Middle frontal gyrus (tissue), 1 donor: ENCODE measurements around the gene AGL.
"Not testable (repeated sequence)": the region's sequence is repeated elsewhere in the genome, so short reads cannot be mapped to it uniquely, and the experiment has no call there.

Experiments
- DNase-seq: peaks from one replicate; pipeline ENCODE4 v3.0.0-alpha.2; 2015; ENCODE audit warnings: low spot score; ENCODE audit errors: extremely low spot score

The AGL gene

DNA sequence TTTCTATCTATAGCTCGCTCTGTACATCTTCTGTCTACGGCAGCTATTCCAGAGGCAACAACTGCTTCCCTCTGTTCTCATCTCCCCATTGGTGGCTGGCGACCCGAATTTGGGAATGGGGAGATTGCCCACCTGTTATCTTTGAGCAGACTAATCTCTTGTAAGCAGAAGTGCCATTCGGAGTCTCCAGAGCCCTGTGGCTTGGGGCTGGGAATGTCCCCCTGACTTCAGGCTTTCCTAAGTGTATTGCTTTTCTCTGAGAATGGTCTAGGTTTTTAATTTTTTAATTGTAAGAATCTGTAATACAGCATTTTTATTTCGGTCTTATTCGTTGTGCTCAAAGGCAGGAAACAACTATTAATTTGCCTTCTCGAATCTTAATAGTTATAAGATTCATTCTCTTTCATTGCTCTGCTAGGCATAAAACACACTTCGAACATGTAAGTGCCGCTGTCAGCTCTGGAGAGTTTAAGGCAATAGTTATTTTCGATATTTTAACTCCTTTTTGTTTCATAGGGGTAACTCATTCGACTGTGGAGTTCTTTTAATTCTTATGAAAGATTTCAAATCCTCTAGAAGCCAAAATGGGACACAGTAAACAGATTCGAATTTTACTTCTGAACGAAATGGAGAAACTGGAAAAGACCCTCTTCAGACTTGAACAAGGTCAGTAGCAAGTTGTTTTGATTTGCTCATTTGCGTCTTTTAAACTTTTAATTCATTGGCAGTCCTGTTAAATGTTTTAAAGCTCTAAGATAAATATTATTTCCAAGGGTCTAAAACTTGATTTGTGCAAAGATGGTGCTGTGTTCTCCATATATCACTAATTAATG, 514 bp downstream of the AGL start:
- no peak for DNase-seq

DNA sequence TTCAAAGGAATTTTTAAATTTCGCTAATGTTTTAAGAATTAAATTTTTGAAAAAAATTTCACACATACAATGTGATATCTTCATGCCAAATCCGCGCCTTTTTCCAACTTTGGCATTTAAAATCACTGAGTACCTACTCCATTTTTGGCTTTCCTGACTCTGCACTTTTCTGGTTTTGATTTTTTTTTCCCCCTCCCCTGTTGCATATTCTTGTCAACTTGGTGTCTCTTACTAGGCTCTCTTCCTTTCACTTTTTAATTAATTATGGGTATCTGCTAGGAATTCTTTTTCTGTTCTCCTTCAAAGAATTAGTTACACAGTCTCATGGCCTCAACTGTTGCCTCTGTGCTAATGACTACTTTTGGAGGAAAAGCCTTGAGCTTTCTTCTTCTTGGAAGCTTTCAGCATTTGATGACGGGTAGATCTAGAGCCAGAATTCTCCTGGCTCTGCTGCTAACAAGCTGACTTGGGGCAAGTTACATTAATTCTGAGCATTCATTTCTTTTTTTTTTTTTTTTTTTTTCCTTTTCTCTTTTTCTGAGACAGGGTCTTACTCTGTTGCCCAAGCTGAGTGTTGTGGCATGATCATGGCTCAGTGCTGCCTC, 1.8 kb downstream of the AGL start:
- DNase-seq, result no peak

DNA sequence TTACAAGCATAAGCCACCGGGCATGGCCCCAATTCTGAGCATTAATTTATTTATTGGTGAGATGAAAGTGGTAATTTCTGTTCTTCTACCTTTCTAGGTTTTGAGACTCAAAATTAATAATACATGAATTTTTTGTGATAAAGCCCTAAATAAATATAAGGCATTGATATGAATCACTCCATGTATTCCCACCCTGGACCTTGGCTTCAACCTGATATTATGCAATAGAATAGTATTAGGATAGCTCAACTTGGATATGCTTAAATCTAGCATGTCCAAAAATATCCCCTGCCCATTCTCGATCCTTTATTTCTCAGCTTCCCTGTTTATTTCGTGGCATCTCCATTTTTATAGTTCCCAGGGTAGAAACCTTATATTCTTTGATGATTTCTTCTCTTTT, 2.5 kb downstream of the AGL start:
- DNase-seq, result no peak

- DNase-seq, result no peak
Measured at GRCh38 chr1:99855914-99856450, 5.8 kb downstream of the AGL start.

DNA sequence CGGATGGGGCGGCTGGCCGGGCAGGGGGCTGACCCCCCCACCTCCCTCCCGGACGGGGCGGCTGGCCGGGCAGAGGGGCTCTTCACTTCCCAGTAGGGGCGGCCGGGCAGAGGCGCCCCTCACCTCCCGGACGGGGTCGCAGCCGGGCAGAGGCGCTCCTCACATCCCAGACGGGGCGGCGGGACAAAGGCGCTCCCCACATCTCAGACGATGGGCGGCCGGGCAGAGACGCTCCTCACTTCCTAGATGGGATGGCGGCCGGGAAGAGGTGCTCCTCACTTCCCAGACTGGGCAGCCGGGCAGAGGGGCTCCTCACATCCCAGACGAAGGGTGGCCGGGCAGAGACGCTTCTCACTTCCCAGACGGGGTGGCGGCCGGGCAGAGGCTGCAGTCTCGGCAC, 6.9 kb downstream of the AGL start:
- DNase-seq, result not testable (repeated sequence)

DNA sequence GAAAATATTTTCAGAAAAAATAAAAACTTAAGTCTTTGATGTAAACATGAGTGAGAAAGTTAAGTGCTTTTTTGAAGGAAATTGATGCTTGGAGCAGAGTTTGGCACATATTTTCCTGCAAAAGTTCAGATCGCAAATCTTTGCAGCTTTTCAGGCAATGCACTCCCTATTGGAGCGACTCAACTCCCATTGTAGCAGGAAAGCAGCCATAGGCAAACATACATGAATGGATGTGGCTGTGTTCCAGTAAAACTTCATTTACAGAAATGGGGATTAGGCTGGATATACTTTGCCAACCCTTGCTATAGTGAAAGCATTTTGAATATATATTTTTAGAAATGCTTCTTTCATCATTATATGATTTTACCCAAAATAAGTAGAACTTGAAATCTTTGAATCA, 8.1 kb downstream of the AGL start:
- DNase-seq, result no peak

DNA sequence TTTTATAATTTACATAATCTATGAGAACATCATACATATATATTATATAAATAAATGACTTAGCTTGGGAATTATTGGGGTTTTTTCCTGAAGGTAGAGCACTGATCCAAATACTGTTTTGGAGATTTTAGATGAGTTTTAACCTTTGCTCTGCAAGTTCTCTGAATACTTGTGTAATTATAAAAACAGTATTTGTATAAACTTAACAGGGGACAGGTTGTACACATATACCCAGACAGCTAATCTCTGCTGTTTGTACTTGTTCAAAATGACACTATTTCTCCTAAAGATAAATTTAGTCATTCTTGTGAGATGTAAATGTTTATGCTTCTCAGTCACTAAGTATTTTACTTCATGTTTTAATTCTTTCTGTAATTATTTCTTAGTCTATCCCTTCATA, 8.7 kb downstream of the AGL start:
- no peak for DNase-seq

DNA sequence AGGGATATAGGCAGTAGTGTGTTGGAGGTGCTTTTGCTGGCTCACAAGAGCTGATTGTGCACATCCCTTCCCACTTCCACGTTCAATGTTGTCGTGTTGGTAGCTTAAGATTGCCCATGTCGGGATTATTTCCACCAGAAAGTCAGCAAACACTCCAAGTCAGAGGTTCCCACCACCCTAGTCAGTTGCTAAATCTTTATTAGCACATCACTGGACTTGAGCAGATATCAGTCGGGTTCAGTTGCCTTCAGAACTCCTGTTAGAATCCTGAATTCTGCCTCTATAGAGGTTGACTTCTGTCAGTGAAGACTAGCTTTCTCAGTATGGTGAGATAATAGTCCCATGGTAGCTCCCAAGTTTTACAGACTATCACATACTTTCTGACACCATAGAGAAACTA, 10.5 kb downstream of the AGL start:
- DNase-seq, result no peak

DNA sequence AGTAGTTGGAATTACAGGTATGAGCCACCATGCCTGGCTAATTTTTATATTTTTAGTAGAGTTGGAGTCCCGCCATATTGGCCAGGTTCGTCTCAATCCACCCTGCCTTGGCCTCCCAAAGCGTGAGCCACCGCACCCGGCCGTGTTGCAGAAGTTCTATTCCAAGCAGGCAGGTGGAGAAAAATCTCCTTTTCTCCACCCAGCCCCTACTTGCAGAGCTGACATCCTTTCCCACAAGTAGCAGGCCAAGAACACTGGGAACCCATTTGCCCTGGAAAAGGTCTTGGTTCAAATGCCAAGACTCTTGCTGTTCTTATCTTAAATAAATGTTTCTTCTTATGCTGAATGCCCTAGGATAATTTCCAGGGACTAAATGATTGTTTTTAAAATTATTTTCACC, 17.5 kb downstream of the AGL start:
- no peak for DNase-seq

- DNase-seq, result no peak
Measured at GRCh38 chr1:99869304-99869703, 19.1 kb downstream of the AGL start.

DNA sequence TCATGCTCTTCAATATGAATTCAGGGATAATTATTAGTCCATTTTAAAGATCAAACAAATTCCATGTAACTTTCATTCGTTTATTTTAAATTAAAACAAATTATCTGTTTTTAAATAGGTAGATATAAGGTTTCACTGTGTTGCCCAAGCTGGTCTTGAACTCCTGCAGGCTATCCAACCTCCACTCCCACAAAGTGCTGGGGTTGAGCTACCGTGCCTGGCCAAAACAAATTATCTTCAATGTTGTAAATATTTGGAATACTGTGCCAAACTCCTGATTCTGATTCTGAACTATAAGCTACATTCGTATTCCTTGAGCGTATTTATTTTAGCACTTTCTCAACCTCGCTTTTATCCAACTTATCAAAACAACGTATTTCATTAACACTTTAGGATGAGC, 19.6 kb downstream of the AGL start:
- no peak for DNase-seq

DNA sequence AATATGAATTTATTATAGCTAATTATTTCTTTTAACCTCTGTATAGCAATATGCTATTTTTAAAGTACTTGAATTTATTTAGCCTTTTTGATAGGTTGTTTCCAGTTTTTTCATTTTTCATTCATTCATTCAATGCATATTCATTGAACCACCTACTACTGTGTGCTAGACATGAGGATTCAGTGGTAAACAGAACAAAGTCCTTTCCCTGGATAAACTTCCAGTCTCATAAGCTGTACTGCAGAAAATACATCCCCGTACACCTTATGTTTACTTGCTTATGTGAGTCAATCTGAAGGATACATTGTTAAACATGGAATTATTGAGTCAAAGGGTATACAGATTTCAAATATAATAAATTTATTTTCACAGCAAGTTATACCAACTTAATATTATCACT, 21.9 kb downstream of the AGL start:
- DNase-seq, result no peak

GRCh38 chr1:99877568-99877967, 27.4 kb downstream of the AGL start:
- no peak for DNase-seq

GRCh38 chr1:99886179-99886578, 36.0 kb downstream of the AGL start:
- DNase-seq, result no peak

DNA sequence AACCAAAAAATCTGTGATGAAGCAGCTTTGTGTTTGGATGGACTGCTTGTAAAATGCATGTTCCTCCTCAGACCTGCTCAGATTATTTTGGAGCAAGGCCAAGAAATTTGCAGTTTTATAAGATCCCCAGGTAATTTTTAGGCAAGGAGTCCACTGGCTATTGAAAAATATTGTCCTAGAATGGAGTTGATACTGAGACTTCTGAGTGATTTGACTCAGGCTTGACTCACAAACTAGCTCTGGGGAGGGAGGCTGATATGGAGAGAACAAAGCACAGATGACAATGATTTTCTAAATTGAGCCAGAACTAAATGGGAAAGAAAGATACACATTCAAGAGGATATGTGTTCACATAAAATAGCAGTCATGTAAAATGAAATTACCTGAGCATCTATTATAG, 36.7 kb downstream of the AGL start:
- no peak for DNase-seq

DNA sequence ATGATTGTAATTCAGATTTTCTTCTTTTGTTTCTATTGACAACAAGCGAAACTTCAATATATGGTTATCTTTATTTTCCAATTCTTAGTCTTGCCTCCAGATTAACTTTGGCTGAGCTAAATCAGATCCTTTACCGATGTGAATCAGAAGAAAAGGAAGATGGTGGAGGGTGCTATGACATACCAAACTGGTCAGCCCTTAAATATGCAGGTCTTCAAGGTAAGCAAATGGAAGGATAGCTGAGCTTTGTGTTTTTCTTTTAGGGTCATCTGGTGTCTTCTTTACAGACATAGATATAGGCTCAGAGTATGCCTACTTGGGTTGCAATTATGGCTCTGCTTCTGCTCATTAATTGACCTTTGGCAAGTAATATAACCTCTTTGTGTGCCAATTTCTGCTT, 37.7 kb downstream of the AGL start:
- no peak for DNase-seq

- DNase-seq, result no peak
Measured at GRCh38 chr1:99891997-99892396, 41.8 kb downstream of the AGL start.

DNA sequence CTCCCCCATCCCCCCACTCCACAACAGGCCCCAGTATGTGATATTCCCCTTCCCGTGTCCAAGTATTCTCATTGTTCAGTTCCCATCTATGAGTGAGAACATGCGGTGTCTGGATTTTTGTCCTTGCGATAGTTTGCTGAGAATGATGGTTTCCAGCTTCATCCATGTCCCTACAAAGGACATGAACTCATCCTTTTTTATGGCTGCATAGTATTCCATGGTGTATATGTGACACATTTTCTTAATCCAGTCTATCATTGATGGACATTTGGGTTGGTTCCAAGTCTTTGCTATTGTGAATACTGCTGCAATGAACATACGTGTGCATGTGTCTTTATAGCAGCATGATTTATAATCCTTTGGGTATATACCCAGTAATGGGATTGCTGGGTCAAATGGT, 53.1 kb downstream of the AGL start:
- not testable (repeated sequence) for DNase-seq

- DNase-seq, result no peak
Measured at GRCh38 chr1:99906535-99906934, 56.4 kb downstream of the AGL start.

DNA sequence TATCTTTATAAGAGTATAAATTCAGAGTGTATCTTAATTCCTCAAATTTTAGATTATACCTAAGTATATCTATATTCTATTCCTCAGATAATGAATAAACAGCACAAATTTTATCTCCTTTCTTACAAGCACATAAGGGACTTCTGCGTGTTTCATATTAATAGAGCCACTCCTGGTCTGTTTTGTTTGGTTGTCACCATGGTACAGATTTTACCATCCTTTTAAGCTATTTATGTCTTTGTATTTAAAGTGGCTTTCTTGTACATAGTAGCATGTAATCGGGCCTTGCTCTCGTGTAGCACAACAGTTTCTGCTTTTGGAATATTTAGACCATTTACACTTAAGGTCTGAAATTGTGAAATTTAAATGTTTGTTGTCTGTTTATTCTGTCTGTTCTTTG, 67.1 kb downstream of the AGL start:
- no peak for DNase-seq

DNA sequence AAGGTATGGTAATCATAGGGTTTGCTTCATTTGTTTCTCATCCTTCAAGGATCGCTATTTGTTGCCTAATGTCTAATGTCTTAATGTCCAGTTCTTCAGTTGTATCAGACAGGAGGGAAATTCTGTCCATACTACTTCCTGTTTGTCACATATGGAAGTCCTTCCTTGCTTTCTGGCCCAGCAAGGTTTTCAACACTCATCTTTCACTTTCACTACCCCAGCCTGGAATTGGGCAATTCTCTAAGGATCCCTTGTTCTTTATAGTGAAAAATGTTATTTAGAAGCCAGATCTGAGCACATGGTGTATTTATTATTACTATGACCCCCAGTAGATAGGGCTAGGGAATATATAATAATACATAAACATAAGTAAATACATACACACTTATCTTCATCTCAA, 69.1 kb downstream of the AGL start:
- no peak for DNase-seq

DNA sequence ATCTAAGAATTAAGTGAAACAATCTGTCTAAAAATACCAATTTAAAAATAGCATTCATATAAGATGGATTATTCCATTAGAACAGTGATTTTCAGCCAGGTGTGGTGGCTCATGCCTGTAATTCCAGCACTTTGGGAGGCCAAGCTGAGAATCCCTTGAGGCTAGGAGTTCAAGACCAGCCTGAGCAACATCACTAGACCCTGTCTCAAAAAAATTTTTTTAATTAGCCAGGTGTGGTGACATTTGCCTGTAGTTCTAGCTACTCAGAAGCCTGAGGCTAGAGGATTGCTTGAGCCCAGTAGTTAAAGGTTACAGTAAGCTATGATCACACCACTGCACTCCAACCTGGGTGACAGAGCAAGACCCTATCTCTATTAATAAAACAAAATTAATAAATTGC, 84.6 kb downstream of the AGL start:
- DNase-seq, result no peak

GRCh38 chr1:99935534-99935933, 85.4 kb downstream of the AGL start:
- no peak for DNase-seq
